ENCODE results near the gene BAIAP3.
A peak's percentile ranks its signal among the peaks of the same experiment; 100 is the strongest.

The BAIAP3 gene

DNA sequence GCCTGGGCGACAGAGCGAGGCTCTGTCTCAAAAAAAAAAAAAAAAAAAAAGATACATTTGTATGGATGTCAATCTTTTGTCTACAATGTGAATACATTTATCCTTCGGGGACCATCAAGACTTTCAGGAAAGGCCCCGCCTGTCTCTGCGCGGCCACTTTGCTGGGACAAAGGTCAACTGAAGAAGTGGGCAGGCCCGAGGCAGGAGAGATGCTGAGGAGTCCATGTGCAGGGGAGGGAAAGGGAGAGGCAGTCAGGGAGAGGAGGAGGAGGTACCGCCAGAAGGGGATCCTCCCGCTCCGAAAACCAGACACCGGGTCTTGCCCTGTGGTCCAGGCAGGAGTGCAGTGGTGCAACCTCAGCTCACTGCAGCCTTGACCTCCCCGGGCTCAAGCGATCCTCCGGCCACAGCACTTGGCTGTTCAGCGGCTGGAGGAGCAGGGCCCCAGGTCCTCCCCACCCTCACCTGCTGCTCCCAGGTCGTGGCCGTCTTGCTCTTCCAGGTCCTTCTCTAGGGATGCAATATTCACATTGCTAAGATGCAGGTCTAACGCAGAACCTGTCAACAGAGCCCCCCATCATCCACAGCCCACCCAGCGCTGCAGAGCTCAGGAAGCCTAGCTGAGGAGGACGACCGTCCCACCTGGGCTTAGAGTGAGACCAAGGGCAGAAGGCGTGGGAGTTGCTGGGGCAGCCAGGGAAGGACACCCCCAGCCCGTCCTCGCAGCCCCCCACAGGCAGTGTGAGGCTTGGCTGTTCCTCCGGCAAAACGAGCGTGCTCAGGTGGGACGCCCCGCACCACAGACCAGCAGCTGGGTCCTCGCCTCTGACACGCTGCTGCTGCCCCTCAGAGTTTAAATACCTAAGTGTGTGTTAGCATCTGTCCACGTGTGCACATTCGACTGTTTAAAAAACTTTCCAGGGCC lies 37.9 kb downstream of the BAIAP3 start:
- no peak for DNase-seq

DNA sequence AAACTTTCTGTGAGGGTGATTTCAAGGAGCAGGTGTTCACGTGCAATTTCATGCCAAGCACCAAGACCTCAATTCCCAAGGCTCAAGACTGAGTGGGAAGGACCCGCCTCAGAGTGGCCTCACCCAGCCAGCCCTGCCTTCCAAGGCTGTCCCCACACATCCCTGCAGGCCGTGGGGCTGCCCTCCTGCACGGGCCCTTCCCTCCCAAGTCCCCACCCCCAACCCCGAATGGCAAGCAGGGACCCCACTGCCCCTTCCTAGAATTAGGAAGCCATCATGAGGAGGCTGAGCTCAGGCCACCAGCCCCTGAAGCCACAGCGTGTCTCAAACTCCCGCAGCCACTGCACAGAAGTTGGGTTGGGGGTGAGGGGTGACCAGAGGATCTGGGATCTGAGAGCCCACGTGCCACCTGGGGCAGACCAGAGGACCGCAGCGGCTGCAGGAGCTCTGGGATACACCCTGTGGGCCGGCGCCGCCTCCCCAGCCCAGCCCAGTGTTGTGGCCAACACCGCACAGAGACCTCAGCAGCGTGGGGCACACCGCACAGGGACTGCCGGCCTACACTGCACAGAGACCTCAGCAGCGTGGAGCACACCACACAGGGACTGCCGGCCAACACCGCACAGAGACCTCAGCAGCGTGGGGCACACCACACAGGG lies 39.0 kb downstream of the BAIAP3 start:
- DNase-seq: no peak

GRCh38 chr16:1374418-1375297 lies 41.2 kb downstream of the BAIAP3 start:
- DNase-seq: no peak

- no peak for DNase-seq
These were observed 41.8 kb downstream of the BAIAP3 start for GRCh38 chr16:1375298-1375640.

DNA sequence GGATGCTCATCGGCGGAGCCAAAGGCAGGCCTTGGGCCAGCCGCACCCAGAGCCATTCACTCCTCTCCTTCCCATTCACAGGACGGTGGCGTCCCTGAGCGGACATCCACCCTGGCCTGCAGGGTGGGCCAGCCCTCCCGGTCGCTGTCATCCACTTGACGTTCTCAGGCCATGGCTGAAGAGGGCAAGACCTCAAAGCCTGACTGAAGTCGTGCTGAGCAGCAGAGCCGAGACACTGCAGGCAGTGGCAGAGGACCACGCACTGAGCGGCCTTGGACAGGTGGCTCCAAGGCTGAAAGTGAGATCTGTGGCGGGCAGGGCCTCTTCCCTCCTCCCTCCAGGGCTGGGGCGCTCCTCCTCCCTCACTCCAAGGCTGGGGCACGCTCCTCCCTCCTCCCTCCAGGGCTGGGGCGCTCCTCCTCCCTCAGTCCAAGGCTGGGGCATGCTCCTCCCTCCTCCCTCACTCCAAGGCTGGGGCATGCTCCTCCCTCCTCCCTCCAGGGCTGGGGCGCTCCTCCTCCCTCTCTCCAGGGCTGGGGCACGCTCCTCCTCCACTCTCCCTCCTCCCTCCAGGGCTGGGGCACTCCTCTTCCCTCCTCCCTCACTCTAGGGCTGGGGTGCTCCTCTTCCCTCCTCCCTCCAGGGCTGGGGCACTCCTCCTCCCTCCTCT lies 42.4 kb downstream of the BAIAP3 start:
- DNase-seq: no peak

DNA sequence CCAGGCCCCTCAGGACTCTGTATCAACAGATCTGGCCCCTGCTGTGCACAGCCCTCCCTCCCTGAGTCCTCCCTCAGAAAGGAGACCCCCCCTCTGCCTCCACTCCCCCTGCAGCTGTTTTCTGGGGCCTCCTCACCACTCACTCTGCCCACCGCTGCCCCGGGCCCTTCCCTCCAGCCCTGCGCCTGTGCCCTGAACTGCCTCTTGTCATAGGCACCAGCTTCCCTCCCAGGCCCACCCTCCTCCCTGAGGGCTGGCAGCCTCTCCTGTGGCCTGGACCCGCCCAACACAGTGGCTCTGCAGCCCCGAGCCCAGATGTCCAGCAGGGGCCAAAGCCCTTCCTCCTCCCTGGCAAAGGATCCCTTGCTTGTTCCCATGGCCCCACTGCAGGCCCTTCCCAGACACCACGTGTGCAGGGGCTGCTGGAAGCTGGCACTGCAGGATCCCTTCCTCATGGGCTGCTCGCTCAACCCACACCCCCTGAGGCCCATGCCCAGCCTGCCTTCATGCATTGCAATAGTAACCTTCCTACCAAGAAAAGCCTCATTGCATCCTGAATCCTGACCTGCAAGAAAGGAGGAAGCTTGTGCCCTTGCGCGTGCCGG lies 44.1 kb downstream of the BAIAP3 start:
- peak; percentile 59 for DNase-seq

DNA sequence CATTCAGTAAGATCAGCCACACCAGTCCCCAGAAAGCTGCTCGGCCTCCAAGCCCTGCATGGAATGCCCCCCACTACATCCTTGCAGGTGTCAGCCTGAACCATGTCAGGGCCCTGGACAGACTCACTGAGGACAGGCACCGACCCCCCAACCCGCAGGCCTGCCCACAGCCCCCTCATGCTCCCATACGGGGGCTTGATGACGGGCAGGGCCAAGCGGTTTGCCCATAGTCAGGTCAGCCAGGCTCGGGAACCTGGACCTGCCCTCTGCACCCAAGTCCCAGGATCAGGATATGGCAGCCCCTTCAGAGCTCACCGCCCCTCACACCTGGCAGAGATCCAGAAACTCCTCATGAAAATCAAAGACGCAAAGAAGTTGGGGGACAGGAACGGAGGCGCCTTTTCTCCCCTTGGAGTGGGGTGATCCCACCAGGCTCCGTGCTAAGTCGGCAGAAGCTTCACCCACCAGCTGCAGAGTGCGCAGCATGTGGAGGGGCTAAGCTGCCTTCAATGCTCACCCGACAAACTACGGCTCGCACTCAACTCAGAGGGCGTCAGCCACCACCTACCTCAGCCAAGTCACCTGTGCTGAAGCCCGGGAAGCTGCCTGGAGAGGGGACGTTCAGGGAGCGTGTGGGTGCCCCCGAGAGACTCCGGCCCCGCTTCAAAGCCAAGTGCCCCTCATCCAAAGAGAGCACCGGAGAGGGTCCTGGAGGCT lies 44.8 kb downstream of the BAIAP3 start:
- DNase-seq: no peak

DNA sequence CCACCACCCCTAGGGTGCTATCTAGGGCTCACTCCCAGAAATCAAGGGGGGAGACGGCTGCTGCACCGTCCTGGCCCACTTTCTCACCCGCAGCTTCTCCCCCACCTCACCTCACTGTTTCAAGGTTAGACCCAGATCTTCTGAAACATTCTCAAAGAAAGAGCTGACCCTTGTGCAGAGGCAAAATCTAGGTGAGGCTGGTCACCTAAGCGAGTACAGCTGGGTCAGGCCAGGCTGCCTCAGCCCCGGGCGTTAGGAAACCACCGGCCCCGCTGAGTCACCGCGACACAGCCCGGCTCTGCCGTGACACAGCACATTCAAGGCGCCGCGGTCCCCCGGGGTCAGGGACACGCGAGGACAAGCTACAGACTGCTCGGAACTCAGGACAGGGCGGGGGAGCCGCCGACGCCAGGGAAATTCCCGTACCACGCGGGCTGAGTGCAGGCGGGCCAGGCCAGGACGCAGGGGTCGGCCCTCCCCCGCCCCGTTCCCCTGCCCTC lies 45.4 kb downstream of the BAIAP3 start:
- DNase-seq: peak; percentile 30

DNA sequence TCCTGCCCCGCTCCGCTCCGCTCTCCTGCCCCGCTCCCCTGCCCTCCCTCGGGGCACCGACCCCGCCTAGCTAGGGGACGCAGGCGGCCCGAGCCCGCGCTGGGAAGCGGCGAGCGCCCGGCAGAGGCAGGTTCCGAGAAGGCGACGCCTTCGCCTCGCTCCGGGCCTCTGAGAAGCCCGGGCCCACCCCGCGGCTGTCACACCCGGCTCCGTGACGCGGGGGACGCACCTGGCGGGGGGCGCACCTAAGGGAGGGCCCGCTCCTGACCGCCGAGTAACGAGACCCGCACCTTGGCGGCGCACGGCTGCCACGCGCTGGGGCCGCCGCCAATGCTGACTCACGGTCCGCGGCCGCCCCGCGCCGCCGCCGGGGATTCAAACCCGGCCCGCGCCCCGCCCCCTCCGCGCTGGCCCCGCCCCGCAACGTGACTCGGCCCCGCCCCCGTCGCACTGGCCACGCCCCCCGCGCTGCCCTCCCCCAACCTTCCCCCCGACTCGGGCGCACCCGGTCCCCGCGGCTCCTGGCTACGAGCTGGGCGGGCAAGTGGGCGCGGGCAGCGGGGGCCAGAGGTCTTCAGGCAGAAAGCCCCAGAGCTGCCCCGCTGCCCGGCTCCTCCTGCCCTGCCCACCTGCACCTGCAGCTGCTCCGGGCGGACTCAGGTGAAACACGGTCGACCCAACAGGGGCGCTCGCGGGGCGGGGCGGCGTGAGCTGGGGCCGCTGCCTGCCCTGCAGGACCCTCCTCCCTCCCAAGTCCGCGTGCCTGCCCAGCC lies 46.0 kb downstream of the BAIAP3 start:
- peak; percentile 30 for DNase-seq

GRCh38 chr16:1380195-1380594 lies 46.8 kb downstream of the BAIAP3 start:
- DNase-seq: no peak

- DNase-seq: no peak
These were observed 48.4 kb downstream of the BAIAP3 start for GRCh38 chr16:1381612-1382406.

DNA sequence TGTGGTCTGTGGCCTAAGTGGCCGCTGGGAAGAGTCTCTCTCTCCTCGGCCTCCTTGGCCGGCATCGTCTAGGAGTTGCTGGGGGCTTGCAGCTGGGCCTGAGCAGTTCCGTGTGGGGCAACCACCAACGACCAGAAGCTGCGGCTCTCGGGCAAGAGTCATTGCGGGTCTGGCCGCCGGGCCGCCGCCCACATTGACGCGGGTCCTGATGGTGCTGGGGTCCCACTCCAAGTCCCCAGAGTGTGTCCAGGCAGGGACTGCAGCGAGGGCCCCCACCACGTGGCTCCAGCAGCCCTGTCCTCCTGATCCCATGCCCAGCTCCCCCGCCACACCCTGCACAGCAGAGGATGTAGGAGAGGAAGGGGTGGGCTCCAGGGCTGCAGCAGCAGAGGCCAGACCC lies 50.1 kb downstream of the BAIAP3 start:
- DNase-seq: no peak

- DNase-seq: no peak
These were observed 51.8 kb downstream of the BAIAP3 start for GRCh38 chr16:1385232-1385631.

DNA sequence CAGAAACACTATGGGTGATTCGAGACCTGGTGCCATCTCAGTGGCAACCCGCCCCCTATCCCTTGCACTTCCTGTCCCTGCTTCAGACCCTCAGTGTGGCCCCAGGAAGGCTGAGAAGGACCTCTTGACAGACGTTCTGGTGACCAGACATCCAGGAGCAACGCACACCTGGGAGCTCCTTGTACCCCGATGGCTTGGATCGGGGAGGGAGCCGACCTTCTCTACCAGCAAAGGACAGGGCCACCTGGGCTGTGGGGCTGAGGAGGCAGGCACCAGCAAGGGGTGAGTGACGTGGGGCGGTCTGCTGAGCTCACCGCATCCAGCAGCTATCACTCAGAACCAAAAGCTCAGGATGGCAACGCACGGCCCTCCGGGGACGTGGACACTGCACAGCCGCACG lies 53.9 kb downstream of the BAIAP3 start:
- DNase-seq: no peak

DNA sequence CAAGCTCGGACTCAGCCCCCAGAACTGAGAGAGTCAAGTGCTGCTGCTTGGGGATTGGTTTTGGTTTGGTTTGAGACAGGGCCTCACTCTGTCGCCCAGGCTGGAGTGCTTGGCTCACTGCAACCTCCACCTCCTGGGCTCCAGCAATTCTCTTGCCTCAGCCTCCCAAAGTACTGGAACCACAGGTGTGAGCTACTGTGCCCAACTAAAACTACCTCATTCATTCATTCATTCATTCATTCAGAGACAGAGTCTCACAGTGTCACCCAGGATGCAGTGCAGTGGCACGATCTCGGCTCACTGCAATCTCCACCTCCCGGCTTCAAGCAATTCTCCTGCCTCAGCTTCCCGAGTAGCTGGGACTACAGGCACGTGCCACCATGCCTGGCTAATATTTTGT lies 56.3 kb downstream of the BAIAP3 start:
- DNase-seq: no peak

GRCh38 chr16:1390239-1390779 lies 56.9 kb downstream of the BAIAP3 start:
- no peak for DNase-seq

DNA sequence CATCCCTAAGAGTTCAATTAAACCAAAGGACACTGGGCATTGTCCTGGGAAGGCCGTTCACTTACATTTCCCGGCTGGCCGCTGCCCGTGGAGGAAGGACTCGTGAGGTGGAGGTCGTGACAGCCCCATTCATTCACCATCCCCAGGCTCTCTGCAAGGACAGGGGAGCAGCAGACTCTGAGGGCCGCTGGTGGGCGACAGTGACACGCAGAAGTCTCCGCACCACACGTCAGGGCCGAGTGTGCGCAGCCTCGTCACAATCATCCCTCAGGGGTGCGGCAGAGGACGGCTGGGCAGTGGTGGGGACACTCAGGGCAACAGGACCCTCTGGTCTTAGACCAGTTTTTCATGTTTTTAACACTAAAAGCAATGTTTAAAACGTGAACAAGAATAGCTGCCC lies 59.4 kb downstream of the BAIAP3 start:
- no peak for DNase-seq

DNA sequence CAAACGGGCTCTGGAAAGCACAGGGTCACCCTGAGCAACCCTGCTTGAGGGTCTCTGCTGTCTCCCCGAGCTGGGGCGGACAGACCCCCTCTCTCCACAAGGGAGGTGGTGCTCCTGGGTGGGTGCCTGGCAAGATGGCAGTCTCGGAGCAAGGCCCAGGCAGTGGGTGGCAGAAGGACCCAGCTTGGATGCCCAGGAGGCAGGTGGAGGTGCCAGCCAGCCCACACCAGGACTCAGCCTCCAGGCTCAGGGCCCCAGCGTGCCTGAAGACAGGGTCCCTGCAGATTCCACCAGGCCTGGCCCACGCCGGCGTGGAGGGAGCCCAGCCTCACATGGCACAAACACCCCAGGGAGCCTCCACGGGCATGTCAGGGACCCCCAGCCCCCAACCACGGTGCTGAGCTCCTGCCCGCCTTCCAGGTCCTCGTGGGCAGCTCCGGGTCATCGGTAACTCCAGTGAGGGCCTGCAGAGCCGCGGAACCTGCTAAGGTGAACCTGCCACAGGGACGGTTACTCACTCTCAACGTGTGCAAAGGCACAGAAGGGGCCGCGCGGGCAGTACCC lies 60.2 kb downstream of the BAIAP3 start:
- no peak for DNase-seq

DNA sequence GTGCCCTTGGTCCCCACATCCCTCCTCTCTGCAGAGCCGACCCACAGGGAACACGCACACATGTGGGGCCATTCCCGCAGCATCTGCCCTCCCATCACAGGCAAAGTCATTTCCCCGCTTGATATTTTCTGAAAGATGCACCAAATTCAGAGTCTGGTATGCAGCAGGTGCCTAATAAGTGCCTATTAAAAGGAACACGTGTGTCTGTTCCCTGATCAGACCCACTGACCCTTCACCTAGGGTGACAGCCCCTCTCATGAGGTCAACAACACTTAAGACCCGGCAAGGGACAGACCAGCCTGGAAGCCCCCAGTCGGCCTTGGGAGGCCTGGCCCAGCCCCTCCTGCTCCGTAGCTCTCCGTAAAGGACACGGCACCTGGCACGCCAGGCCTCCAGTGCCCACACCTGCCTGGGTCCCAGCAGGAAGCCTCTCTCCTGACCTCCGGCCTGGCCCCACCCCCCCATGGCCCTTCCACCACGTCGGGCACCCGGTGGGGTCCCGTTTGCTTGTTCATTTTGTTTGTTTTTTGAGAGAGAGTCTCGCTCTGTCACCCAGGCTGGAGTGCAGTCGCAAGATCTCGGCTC lies 61.0 kb downstream of the BAIAP3 start:
- no peak for DNase-seq

Measured in midbrain (tissue), 1 donor.